HG03139 (cell line): Measurements from ENCODE around the gene GPR146.

ENCODE experiments used
- ATAC-seq: cut with Tn5 transposase; IDR thresholded peaks from one replicate; pipeline ENCODE4 v1.9.1; 2021; ENCODE audit not compliant: unreplicated experiment

The GPR146 gene

DNA sequence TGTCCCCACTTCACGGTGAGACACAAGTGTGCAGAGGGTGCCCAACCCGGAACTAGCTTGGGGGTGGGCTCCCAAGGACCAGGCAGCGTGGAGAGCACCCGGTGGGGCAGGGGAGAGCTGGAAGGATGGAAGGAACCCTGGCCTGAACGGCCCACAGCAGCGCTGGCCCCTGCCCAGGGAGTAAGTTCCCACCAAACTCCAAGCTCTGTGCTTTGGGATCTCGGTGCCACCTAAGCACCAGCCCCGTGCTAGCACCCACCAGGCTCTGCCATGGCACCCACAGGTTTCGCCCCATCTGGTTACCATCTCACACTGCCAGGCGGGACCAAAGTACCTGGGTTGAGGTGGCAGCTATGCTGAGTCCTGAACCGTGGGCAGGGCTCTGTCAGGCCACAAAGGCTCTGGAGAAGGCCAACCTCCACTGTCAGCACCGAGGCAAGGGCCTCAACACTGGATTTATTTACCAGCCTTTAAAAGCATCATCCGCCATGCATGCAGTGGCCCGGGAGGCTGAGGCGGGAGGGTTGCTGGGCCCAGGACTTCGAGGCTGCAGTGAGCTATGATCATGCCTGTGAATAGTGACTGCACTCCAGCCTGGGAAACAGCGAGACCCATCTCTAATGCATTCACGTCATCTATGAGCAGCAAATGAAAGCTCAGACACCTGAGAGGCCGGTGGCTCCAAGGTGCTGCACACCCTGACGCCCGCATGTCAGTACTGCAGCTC is 59.6 kb downstream of the GPR146 start:
- ATAC-seq: no peak

DNA sequence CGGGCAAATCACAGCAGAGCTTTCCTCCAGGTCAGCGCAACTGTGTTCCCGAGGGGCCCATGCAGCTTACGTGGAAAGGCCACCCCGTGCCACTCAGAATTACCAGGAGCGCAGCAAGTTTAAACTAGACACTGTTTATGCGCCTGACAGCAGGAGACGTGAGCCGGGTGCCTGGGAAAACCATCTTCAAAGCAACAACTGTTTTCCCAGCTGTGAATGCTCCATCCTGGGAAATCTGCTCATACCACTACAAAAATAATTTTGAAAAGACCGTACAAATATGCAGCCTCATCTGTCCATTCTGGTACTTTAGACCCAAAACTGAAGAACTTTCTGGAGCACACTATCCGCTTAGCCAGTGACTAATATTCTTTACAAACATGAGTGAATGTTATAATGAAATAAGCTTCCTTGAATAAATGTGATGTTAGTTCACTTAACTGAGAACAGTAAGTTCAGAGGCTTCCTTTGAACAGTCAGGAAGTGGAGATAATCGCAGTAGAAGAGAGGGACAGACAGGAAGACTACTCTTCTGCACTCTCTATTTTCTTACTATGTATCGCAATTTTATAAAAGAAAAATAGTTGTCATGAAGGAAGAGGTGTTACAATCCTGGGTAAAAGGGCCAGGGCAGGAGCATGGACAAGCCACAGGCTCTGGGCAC is 60.3 kb downstream of the GPR146 start:
- ATAC-seq: no peak

DNA sequence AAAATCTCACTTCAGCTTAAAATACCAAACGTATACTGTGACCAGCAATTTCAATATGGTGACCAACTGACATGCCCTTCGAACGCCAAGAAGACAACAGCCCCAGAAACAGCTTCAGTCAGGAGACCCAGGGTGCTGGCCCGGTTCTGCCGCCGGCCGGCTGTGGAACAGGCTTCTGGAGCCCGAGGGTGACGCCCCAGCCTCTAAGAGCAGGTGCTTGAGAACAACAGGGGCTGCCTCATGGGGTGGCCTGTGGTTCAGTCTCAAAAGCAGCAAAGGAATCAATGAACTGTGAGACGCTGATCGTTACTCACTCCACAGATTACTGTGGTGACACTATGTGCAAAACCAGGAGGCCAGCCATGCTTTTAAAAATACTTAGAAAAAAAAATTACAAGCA is 60.8 kb downstream of the GPR146 start:
- no peak for ATAC-seq

DNA sequence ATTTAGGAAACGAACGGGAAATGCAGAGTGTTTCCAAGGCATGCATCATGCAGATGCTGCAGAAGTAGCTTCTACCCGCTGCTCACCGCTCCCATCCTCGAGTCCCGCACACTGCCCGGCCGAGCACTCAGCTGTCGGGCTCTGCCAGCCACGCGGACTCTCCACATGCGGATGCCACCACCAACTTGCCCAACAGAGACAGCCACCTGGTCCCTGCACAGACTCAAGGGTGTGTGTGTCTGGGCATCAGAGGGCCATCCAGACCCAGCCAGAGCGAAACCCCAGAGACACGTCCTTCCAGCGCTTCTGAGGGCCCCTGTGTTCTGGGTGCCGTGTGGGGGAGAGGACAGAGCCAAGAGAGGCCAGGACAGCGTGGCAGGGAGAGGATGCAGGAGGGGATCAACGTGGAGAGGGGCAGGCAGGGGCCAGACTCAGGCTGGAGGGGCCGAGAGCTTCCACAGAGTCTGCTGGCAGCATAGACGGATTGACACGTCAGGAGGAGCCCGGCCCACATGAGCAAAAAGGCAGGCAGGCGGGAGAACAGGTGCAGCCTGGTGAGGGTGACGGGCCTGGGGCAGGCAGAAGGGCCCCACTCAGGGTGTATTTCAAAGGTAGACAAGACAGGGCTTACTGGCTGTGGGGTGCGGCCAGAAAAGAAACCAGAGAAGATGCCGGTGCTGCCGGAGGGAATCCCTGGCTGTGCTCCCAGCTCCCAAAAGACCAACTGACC is 61.9 kb downstream of the GPR146 start:
- no peak for ATAC-seq

DNA sequence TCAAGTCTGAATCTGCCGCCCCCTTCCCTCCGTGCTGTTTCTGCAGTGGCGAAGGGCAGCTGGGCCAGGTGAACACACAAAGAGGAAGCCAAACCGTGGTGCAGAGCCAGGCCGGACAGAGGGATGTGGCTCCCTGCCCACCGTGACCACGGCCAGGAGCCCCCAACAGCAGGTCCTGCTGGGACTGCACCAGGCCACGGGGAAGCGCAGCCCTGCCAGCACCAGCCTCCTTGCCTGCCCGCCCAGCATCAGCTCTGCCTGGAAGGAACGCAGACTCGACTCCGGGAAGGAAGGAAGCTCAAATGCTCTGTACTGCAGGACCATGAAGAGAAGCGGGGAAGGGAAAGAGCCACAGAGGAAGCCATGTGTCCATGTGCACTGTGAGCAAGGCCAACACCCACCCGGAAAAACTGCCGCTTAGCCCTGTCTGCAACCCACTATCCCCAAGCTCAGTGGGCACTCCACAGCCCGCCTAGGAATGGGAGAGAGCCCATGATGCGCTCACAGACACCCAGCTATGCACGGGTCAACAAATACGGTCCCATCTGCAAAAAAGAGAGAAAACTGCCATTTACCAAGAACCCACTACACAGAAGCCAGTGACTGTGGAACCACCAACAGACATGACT is 62.6 kb downstream of the GPR146 start:
- no peak for ATAC-seq

DNA sequence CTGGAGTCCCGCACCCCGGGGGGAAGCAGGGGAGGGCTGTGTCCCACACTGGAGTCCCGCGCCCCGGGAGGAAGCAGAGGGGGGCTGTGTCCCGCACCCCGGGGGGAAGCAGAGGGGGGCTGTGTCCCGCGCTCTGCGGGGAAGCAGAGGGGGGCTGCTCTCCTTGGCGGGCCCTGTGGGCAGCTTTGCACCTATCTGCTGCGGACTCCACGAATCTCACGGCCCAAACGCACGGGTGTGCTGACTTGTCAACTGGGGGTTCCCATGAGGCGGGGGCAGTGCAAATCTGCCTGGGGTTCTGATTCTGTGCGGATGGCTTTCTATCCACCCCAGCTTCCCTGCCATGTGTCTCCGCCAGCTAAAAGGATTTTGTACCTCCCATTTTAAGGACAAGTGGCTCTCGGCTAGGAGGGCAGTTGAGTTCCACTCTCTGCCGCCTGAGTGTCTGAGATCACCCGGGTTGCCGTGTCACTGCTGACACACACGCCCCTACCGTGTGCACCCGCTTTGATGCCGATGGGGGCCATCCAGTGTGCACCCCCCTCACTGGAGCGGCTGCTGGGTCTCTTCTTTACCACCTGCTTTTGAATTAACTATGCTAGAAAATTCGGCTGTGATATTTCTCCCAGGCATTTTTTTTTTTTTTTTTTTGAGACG is 64.0 kb downstream of the GPR146 start:
- ATAC-seq: no peak
